Mammary epithelial cell (primary cell): ENCODE data around the gene FHIT.

ENCODE experiments used
- CTCF ChIP-seq, 2 donors: IDR thresholded peaks in 1 of 2; conservative IDR thresholded peaks in 1 of 2; 2 replicates each; pipeline ENCODE4 v1.5.1; 2011 to 2012; ENCODE audit warnings: inconsistent platforms in 2 of 2, low read length in 2 of 2, mild to moderate bottlenecking in 2 of 2, control low read depth in 1 of 2, low read depth in 1 of 2; ENCODE audit not compliant: insufficient read depth in 1 of 2; ENCODE audit errors: extremely low read depth in 1 of 2
- EZH2 ChIP-seq: IDR thresholded peaks from 2 replicates; pipeline ENCODE4 v1.6.1; 2012; ENCODE audit warnings: low read length, inconsistent platforms, borderline replicate concordance

GRCh38 chr3:60588806-60589205, 662.4 kb downstream of the FHIT start:
- TF ChIP-seq CTCF (conservative IDR thresholded peaks at IDR 0.05 in 1 of 2, IDR thresholded peaks at IDR 0.05 in 1 of 2; ENCODE audit: extremely low read depth in 1 of 2, insufficient read depth in 1 of 2, low read depth in 1 of 2, low read length in 2 of 2) (no peak), EZH2 (no peak)
